HG03280 (cell line): Measurements from ENCODE around the gene ATPAF1.

Experiments
- ATAC-seq: cut with Tn5 transposase; IDR thresholded peaks from one replicate; pipeline ENCODE4 v1.9.1; 2021; ENCODE audit warnings: mild to moderate bottlenecking, moderate library complexity; ENCODE audit not compliant: unreplicated experiment

The ATPAF1 gene

GRCh38 chr1:46596036-46596435 is 72.1 kb downstream of the ATPAF1 start:
- no peak for ATAC-seq

GRCh38 chr1:46595127-46595526 is 73.0 kb downstream of the ATPAF1 start:
- no peak for ATAC-seq

GRCh38 chr1:46594063-46594462 is 74.1 kb downstream of the ATPAF1 start:
- ATAC-seq = no peak

GRCh38 chr1:46592823-46593222 is 75.3 kb downstream of the ATPAF1 start:
- no peak for ATAC-seq

GRCh38 chr1:46589529-46589928 is 78.6 kb downstream of the ATPAF1 start:
- no peak for ATAC-seq

GRCh38 chr1:46587069-46587468 is 81.1 kb downstream of the ATPAF1 start:
- no peak for ATAC-seq

- ATAC-seq = no peak
These were observed 82.7 kb downstream of the ATPAF1 start for GRCh38 chr1:46585312-46585938.

- ATAC-seq = no peak
These were observed 84.7 kb downstream of the ATPAF1 start for GRCh38 chr1:46583494-46583893.

- ATAC-seq = no peak
These were observed 85.2 kb downstream of the ATPAF1 start for GRCh38 chr1:46582972-46583371.
